ENCODE measurements around the gene MRPL46. TPM values are rescaled to one million over a fixed set of nuclear protein-coding genes. Genes with fewer than 3 reads are reported as not detected.
"Not testable (repeated sequence)": the region's sequence is repeated elsewhere in the genome, so short reads cannot be mapped to it uniquely, and the experiment has no call there.

Gene MRPL46
- total and polyA plus RNA-seq, 2 of the 4 experiments (the other 2 are of a cell fraction), result 14.2 to 24.2 TPM

DNA sequence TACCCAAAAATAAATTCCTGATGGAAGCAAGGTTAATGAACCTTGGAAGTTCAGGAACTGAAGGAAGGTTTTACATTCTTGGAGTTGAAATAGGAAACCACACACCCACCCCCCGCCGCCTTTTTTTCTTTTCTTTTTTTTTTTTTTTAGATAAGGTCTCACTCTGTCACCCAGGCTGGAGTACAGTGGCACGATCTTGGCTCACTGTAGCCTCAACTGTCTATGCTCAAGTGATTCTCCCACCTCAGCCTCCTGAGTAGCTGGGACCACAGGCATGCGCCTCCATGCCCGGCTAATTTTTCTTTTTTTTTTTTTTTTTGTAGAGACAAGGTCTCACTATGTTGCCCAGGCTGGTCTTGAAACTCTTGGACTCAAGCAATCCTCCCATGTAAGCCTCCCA lies 33.1 kb downstream of the MRPL46 start:
- in situ Hi-C loops (cut with MboI; ENCODE audit: low sequenced_read_pairs); POLR2A ChIA-PET (ENCODE audit: unreplicated experiment); ATAC-seq (ENCODE audit: low read depth); H3K9me3 ChIP-seq (ENCODE audit: control insufficient read depth, insufficient read depth, low read length); H3K9me1 ChIP-seq (ENCODE audit: insufficient read depth, low read length); H3K27ac ChIP-seq (ENCODE audit: insufficient read depth, low read length); dilution Hi-C loops (cut with HindIII; ENCODE audit: low sequenced_read_pairs, unreplicated experiment); H4K8ac ChIP-seq (ENCODE audit: low read depth in 2 of 2, low read length in 2 of 2); H3K4me2 ChIP-seq (ENCODE audit: low read depth, low read length); H2BK5ac ChIP-seq (ENCODE audit: low read depth, low read length, poor library complexity, severe bottlenecking); H2BK20ac ChIP-seq (ENCODE audit: low read depth, low read length); H3K4me1 ChIP-seq (ENCODE audit: control insufficient read depth, insufficient read depth, low read length); H4K91ac ChIP-seq (ENCODE audit: insufficient read depth, low read depth, low read length); H3K4me3 ChIP-seq (ENCODE audit: insufficient read depth, low read depth, low read length); DNase-seq; H3K79me1 ChIP-seq (ENCODE audit: low read depth in 1 of 2, low read length in 2 of 2); H3K18ac ChIP-seq (ENCODE audit: low read depth, low read length); H3K56ac ChIP-seq (ENCODE audit: extremely low read depth, insufficient read depth, low read length); H3K14ac ChIP-seq (replicated peaks; ENCODE audit: low read depth, low read length); intact Hi-C loops (cut with micrococcal nuclease); H3K4ac ChIP-seq (ENCODE audit: low read depth, low read length); H3K9ac ChIP-seq (ENCODE audit: low read depth, low read length); H4K5ac ChIP-seq (ENCODE audit: low read depth, low read length); H3K23ac ChIP-seq (ENCODE audit: low read depth, low read length); H4K20me1 ChIP-seq (ENCODE audit: insufficient read depth, low read length); H2AFZ ChIP-seq (replicated peaks; ENCODE audit: low read length, poor library complexity); H2BK120ac ChIP-seq (ENCODE audit: low read depth, low read length); H3K27me3 ChIP-seq (ENCODE audit: control insufficient read depth, insufficient read depth, low read length); CTCF ChIA-PET; H3K36me3 ChIP-seq (ENCODE audit: control insufficient read depth, insufficient read depth, low read length); BruUV-seq (replicated peaks); H2AK9ac ChIP-seq (replicated peaks; ENCODE audit: low read depth, low read length, poor library complexity); H2BK15ac ChIP-seq (ENCODE audit: low read depth, low read length); H2AK5ac ChIP-seq (ENCODE audit: low read depth, low read length): not testable (repeated sequence)
- no CpG with 5 or more reads among the region's 5 CpGs for WGBS, 2 experiments (ENCODE audit: extremely low coverage in 2 of 2, insufficient read length in 1 of 2)
